ENCODE results near the gene ST6GALNAC3.

The ST6GALNAC3 gene

DNA sequence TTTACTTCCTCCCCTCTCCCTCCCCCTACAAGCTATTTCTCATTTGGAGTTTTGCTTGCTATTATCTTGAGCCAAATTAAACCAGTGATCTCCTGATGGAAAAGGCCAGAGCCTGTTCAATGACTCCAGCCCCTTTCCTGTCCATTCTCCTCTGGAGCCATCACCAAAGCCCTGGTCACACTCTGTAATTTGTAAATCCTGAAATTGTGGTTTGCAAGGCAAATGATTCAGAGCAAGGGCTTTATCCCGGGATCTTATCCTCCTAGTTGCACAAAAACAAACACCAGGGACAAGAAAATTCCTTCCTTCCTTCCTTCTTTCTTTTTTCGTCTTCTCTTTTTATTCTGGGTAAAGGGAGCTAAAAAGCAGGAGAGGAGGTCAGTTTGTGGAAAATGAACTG is 426.6 kb downstream of the ST6GALNAC3 start:
- H3K9me3 ChIP-seq (ENCODE audit: control insufficient read depth, low read depth, low read length), result no peaks in the 10 kb centered on the region
- peak overlapping the region; percentile 46 for H3K4me3 ChIP-seq (ENCODE audit: low read length)
- H3K4me1 ChIP-seq (ENCODE audit: control insufficient read depth, low read depth, low read length), result peaks cover 52% of the 10 kb centered on the region
- peak overlapping the region; percentile 82 for H3K9ac ChIP-seq (ENCODE audit: low read length)
- no peaks in the 10 kb centered on the region for H3K27me3 ChIP-seq (ENCODE audit: control insufficient read depth, insufficient read depth, low read length)
- no peaks in the 10 kb centered on the region for H3K36me3 ChIP-seq (ENCODE audit: control insufficient read depth, low read depth, low read length)
- peak overlapping the region; percentile 86 for H3K27ac ChIP-seq (ENCODE audit: low read length)

DNA sequence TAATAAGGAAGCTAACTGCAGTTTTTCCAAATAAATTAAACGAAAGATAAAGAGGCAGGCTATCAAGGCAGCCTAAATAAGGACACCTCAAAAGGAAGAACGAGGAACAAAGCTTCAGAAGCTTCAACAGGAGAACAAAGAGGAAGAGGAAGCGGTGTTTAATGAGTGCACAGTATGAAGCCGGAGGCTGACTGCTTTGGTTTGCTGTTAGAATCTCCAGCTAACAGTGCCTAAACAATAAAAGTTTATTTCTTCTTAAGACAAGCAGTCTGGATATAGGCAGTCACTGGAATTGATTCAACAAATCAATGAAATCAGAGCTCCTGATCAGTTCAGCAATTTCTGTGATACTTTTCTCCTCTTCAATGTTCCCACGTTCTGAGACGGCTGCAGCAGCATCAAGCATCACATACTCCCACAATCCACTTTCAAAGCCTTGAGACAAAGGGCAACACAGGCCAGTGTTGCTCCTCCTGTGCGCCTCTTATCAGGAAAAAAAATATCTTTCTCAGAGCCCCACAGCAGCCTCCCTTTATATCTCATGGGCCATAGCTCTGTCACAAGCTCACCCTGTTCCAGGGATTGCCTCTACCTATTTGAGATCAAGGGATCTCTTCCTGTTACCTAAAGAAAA is 427.2 kb downstream of the ST6GALNAC3 start:
- H3K27me3 ChIP-seq (ENCODE audit: control insufficient read depth, insufficient read depth, low read length), result no peaks in the 10 kb centered on the region
- H3K4me1 ChIP-seq (ENCODE audit: control insufficient read depth, low read depth, low read length), result peaks cover 52% of the 10 kb centered on the region
- H3K27ac ChIP-seq (ENCODE audit: low read length), result peak overlapping the region; percentile 86
- no peaks in the 10 kb centered on the region for H3K9me3 ChIP-seq (ENCODE audit: control insufficient read depth, low read depth, low read length)
- no peaks in the 10 kb centered on the region for H3K36me3 ChIP-seq (ENCODE audit: control insufficient read depth, low read depth, low read length)
- H3K9ac ChIP-seq (ENCODE audit: low read length), result peak overlapping the region; percentile 82
- peak overlapping the region; percentile 46 for H3K4me3 ChIP-seq (ENCODE audit: low read length)

DNA sequence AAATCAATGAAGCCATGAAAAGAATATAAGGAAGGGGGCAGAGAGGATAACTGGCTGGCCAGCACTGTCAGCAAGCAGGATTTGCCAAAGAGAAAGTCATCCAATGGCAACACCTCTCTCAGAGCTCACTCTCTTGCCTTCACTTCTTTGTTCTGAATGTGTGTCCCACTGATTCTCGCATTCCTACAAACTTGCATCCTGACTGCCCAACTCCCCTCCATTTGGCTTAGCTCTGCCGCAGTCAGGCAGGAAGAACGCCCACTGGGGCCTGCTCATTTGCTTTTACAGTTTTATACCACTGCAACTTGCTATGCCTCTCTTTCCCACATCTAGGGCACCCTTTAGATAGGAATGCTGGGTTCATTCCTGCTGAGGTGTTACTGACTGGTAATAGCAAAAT is 428.6 kb downstream of the ST6GALNAC3 start:
- Histone ChIP-seq H3K9me3 (ENCODE audit: control insufficient read depth, low read depth, low read length) (no peaks in the 10 kb centered on the region), H3K9ac (ENCODE audit: low read length) (peak overlapping the region; percentile 38), H3K4me1 (ENCODE audit: control insufficient read depth, low read depth, low read length) (peaks cover 52% of the 10 kb centered on the region), H3K36me3 (ENCODE audit: control insufficient read depth, low read depth, low read length) (no peaks in the 10 kb centered on the region), H3K27ac (ENCODE audit: low read length) (peak overlapping the region; percentile 25), H3K4me3 (ENCODE audit: low read length) (no peak overlapping the region), H3K27me3 (ENCODE audit: control insufficient read depth, insufficient read depth, low read length) (no peaks in the 10 kb centered on the region)

DNA sequence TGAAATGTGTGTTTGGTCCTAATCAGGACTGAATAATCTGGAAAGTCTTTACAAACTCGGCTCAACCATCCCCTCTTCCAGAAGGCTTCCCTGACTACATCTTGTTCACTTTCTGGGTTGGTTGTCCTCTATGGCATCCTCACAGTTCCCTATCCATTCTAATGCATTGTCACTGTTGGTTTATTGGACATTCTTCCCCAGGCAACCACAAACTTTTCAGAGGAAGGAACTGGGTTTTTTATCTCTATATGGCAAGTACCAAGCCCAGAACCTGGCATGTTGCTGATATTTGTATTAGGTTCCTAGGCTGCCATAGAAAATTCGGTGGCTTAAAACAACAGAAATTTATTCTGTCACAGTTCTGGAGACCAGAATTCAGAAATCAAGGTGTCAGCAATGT is 429.2 kb downstream of the ST6GALNAC3 start:
- Histone ChIP-seq H3K9me3 (ENCODE audit: control insufficient read depth, low read depth, low read length) (no peaks in the 10 kb centered on the region), H3K27ac (ENCODE audit: low read length) (peak overlapping the region; percentile 25), H3K4me1 (ENCODE audit: control insufficient read depth, low read depth, low read length) (peaks cover 55% of the 10 kb centered on the region), H3K4me3 (ENCODE audit: low read length) (no peak overlapping the region), H3K9ac (ENCODE audit: low read length) (peak overlapping the region; percentile 38), H3K36me3 (ENCODE audit: control insufficient read depth, low read depth, low read length) (no peaks in the 10 kb centered on the region), H3K27me3 (ENCODE audit: control insufficient read depth, insufficient read depth, low read length) (no peaks in the 10 kb centered on the region)

DNA sequence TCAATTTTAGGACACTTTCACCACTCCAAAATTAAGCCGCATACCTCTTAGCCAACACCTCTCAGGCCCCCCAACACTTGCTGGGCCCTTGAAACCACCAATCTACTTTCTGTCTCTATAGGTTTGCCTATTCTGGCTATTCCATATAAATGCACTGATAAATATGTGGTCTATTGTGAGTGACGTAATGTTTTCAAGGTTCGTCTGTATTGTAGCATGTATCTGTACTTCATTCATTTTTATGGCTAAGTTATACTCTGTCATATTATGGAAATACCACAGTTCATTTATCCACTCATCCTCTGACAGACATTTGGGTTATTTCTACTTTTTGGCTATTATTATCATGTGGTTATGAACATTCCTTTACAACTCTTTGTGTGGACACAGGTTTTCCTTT is 432.8 kb downstream of the ST6GALNAC3 start:
- H3K27ac ChIP-seq (ENCODE audit: low read length), result no peak overlapping the region
- H3K4me1 ChIP-seq (ENCODE audit: control insufficient read depth, low read depth, low read length), result peaks cover 48% of the 10 kb centered on the region
- H3K9ac ChIP-seq (ENCODE audit: low read length), result no peak overlapping the region
- no peak overlapping the region for H3K4me3 ChIP-seq (ENCODE audit: low read length)
- no peaks in the 10 kb centered on the region for H3K9me3 ChIP-seq (ENCODE audit: control insufficient read depth, low read depth, low read length)
- H3K27me3 ChIP-seq (ENCODE audit: control insufficient read depth, insufficient read depth, low read length), result no peaks in the 10 kb centered on the region
- no peaks in the 10 kb centered on the region for H3K36me3 ChIP-seq (ENCODE audit: control insufficient read depth, low read depth, low read length)

DNA sequence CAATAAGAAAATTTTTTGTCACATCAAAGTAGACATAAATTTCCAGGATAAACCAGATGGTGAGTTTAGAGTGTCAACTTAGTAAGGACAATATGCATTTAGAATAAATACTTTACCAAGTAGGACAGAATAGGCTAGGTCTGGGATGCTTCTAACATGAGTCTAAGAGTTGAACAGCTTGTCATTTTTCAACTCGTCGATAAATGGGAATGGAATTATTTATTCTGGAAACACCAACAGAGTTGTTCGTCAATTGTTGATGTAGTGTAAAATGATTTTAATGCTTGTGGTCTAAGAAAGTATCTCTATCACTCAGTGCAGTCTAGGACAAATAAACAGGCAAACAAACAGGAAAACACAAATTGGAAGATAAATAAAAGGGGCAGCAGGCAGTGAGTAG is 434.3 kb downstream of the ST6GALNAC3 start:
- no peak overlapping the region for H3K9ac ChIP-seq (ENCODE audit: low read length)
- H3K27ac ChIP-seq (ENCODE audit: low read length), result no peak overlapping the region
- H3K36me3 ChIP-seq (ENCODE audit: control insufficient read depth, low read depth, low read length), result no peaks in the 10 kb centered on the region
- no peaks in the 10 kb centered on the region for H3K27me3 ChIP-seq (ENCODE audit: control insufficient read depth, insufficient read depth, low read length)
- H3K4me1 ChIP-seq (ENCODE audit: control insufficient read depth, low read depth, low read length), result peaks cover 33% of the 10 kb centered on the region
- no peak overlapping the region for H3K4me3 ChIP-seq (ENCODE audit: low read length)
- H3K9me3 ChIP-seq (ENCODE audit: control insufficient read depth, low read depth, low read length), result no peaks in the 10 kb centered on the region

DNA sequence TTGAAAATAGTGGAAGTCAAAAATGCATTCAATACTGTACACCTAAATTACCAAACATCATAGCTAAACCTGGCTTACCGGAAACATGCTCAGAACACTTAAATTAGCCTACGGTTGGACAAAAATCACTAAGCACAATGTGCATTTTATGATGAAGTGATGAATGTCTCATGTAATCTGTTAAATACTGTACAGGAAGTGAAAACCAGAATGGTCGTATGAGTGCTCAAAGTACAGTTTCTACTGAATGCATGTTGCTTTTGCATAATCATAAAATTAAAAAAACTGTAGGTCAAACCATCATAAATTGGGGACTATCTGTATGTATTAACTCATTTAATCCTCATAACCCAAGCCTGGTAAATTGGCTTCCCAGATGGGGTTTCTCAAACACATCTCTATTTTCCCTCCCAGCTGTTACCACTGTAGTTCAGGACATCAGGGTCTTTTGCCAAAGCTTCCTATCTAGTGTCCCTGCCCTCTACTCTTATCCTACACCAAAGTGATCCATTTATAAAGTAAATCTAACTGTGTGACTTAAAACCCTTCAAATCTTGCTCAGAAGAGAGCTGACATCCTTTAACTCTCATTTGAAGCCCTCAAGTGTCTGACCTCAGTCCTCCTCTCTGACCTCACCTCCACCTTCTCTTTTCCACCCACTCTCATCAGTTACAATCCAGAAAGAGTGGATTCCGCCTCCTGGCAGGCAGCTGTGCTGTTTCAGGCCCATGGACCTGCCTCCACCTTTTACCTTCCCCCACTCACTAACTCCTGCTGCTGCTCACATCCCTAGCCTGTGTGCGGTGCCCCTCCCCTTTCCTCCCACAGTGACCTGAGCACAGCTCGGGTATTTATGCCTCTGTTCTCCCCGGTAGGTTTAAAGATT is 436.4 kb downstream of the ST6GALNAC3 start:
- H3K4me1 ChIP-seq (ENCODE audit: control insufficient read depth, low read depth, low read length), result peaks cover 28% of the 10 kb centered on the region
- no peak overlapping the region for H3K9ac ChIP-seq (ENCODE audit: low read length)
- H3K4me3 ChIP-seq (ENCODE audit: low read length), result peak overlapping the region; percentile 32
- H3K9me3 ChIP-seq (ENCODE audit: control insufficient read depth, low read depth, low read length), result no peaks in the 10 kb centered on the region
- H3K36me3 ChIP-seq (ENCODE audit: control insufficient read depth, low read depth, low read length), result no peaks in the 10 kb centered on the region
- H3K27me3 ChIP-seq (ENCODE audit: control insufficient read depth, insufficient read depth, low read length), result no peaks in the 10 kb centered on the region
- peak overlapping the region; percentile 44 for H3K27ac ChIP-seq (ENCODE audit: low read length)

DNA sequence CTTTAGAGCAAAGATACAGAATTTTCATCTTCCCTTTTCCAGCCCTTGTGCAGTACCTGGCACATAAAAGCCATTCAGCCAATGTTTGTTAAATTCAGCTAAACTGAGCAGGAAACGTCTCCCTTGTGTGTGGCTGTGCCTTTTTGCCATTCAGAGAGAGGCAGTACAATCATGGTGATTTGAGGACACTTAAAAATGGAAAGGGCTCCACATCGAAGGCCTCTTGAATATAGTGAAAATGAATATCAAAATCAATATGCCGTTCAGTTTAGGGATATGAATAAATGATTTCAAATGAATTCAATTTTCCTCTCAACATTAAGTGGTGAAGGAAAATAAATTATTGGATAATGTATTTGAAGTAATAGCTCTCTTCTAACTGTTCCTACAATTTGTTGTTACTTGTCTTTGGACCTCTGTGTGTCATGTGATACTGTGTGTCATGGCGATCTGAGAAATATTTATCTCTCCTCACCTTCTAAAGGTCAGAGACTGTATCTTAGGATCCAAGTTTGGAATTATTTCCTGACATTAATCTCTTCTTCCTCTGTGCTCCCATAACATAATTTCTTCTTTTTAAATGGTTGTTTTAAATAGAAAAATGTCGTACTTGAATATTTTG is 437.1 kb downstream of the ST6GALNAC3 start:
- H3K36me3 ChIP-seq (ENCODE audit: control insufficient read depth, low read depth, low read length), result no peaks in the 10 kb centered on the region
- no peak overlapping the region for H3K9ac ChIP-seq (ENCODE audit: low read length)
- H3K27ac ChIP-seq (ENCODE audit: low read length), result peak overlapping the region; percentile 44
- H3K4me1 ChIP-seq (ENCODE audit: control insufficient read depth, low read depth, low read length), result peaks cover 28% of the 10 kb centered on the region
- no peaks in the 10 kb centered on the region for H3K27me3 ChIP-seq (ENCODE audit: control insufficient read depth, insufficient read depth, low read length)
- H3K4me3 ChIP-seq (ENCODE audit: low read length), result peak overlapping the region; percentile 32
- H3K9me3 ChIP-seq (ENCODE audit: control insufficient read depth, low read depth, low read length), result no peaks in the 10 kb centered on the region

DNA sequence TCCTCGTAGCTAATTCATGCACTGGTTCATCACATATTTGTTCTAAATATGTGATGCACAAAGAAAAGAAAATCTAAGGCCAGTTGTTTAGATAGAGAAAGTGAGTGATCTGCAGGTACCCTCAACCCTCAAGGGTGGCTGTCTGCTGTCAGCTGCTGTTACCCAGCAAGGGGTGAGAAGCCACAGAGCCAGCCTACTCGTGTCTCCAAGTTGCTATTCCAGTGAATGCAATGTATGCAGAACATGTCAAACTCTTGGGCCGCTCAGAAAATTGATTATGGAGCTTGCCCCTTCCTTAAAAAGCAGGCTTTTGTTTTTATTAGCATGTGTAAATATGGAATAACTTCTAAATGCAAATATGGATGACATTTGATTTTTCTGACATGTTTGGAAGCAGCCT is 456.4 kb downstream of the ST6GALNAC3 start:
- H3K9me3 ChIP-seq (ENCODE audit: control insufficient read depth, low read depth, low read length), result no peaks in the 10 kb centered on the region
- no peak overlapping the region for H3K9ac ChIP-seq (ENCODE audit: low read length)
- H3K4me3 ChIP-seq (ENCODE audit: low read length), result no peak overlapping the region
- H3K27ac ChIP-seq (ENCODE audit: low read length), result no peak overlapping the region
- H3K36me3 ChIP-seq (ENCODE audit: control insufficient read depth, low read depth, low read length), result no peaks in the 10 kb centered on the region
- no peaks in the 10 kb centered on the region for H3K27me3 ChIP-seq (ENCODE audit: control insufficient read depth, insufficient read depth, low read length)
- H3K4me1 ChIP-seq (ENCODE audit: control insufficient read depth, low read depth, low read length), result peaks cover 3% of the 10 kb centered on the region

DNA sequence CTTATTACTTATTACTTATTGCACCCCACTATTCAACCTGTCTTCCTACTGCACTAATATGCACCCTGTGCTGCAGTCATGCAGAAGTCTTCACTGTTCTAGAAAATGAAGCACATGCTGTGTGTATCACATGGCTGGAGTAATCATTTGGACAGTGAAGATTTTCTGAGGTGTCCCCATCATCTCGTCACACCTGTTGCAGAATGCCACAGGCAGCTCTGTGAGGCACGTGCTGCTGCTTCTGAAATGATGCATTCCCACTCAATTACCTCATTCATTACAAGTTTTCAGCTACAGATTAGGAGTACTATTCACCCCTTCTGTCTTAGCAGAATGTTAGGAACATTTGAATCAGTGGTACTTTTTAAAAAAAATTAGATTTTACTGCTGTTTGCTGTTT is 467.1 kb downstream of the ST6GALNAC3 start:
- Histone ChIP-seq H3K27me3 (ENCODE audit: control insufficient read depth, insufficient read depth, low read length) (no peaks in the 10 kb centered on the region), H3K27ac (ENCODE audit: low read length) (no peak overlapping the region), H3K36me3 (ENCODE audit: control insufficient read depth, low read depth, low read length) (no peaks in the 10 kb centered on the region), H3K9me3 (ENCODE audit: control insufficient read depth, low read depth, low read length) (no peaks in the 10 kb centered on the region), H3K9ac (ENCODE audit: low read length) (no peak overlapping the region), H3K4me3 (ENCODE audit: low read length) (no peak overlapping the region), H3K4me1 (ENCODE audit: control insufficient read depth, low read depth, low read length) (peaks cover 6% of the 10 kb centered on the region)

DNA sequence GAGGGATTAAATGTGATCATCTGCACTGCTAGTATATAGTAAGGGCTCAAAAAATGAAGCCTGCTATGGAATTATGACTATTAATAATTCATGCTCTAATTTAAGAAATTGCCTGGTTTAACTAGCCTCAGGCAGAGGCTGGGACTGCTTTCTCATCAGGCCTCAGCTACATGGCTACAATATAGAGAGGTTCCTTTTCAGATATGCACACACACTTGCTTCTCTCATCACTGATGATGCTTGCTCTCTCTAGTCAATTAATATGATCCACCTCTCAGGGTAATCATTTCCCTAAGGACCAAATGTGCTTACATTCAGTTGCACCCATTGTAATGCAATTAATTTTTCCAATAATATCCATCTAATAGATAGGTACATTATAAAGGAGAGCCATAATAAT is 467.8 kb downstream of the ST6GALNAC3 start:
- Histone ChIP-seq H3K27ac (ENCODE audit: low read length) (no peak overlapping the region), H3K4me1 (ENCODE audit: control insufficient read depth, low read depth, low read length) (peaks cover 6% of the 10 kb centered on the region), H3K9me3 (ENCODE audit: control insufficient read depth, low read depth, low read length) (no peaks in the 10 kb centered on the region), H3K36me3 (ENCODE audit: control insufficient read depth, low read depth, low read length) (no peaks in the 10 kb centered on the region), H3K9ac (ENCODE audit: low read length) (no peak overlapping the region), H3K4me3 (ENCODE audit: low read length) (no peak overlapping the region), H3K27me3 (ENCODE audit: control insufficient read depth, insufficient read depth, low read length) (no peaks in the 10 kb centered on the region)

Measured in iPS-18a (cell line).